ENCODE data around the gene CDC6. TPM values are rescaled to one million over a fixed set of nuclear protein-coding genes. Genes with fewer than 3 reads are reported as not detected.

Gene CDC6
- total RNA-seq, 1 experiment from 2014 or later, result 44.9 TPM

- Histone ChIP-seq H3K4me3 (no peak overlapping the region), H3K27ac (no peak overlapping the region), H3K4me1 (replicated peaks; ENCODE audit: insufficient read depth) (peaks cover 29% of the 10 kb centered on the region), H3K27me3 (ENCODE audit: insufficient read depth, low read depth) (no peaks in the 10 kb centered on the region), H3K9me3 (ENCODE audit: insufficient read depth, low read depth) (no peaks in the 10 kb centered on the region), H3K79me2 (ENCODE audit: low read depth) (peaks cover 39% of the 10 kb centered on the region), H3K4me2 (no peak overlapping the region), H3F3A (ENCODE audit: insufficient read depth, low read depth) (peaks cover 6% of the 10 kb centered on the region; the same call in 1 of the 2 replicates), H4K20me1 (ENCODE audit: insufficient read depth) (peaks cover 18% of the 10 kb centered on the region; the same call in 1 of the 2 replicates), H2AFZ (no peak overlapping the region), H3K36me3 (ENCODE audit: low read depth) (no peaks in the 10 kb centered on the region), H3K9me2 (ENCODE audit: insufficient read depth) (no peaks in the 10 kb centered on the region)
- intact Hi-C loops (cut with micrococcal nuclease; ENCODE audit: unreplicated experiment), result no loop called here
- BruUV-seq (replicated peaks), result no TSS peak
- POLR2A ChIA-PET (ENCODE audit: unreplicated experiment), result no interaction called here
- CTCF ChIA-PET, result interaction anchor here (0.6 kb wide), 1 partner anchor 21 kb away, joined by 3 read pairs; no protein-coding TSS in a partner anchor
- DNase-seq, result peak in 1 of 2 experiments; percentile 16
- TF ChIP-seq CTCF (conservative IDR thresholded peaks at IDR 0.05) (no peak), EZH2 (IDR thresholded peaks at IDR 0.05; ENCODE audit: low read depth) (no peak)
Measured at GRCh38 chr17:40329839-40330794, 42.4 kb downstream of the CDC6 start.

- no peak overlapping the region for H3K4me2 ChIP-seq
- H3K9me3 ChIP-seq (ENCODE audit: insufficient read depth, low read depth), result no peaks in the 10 kb centered on the region
- H3K4me3 ChIP-seq, result no peak overlapping the region
- no peak for DNase-seq
- no peaks in the 10 kb centered on the region for H3K27me3 ChIP-seq (ENCODE audit: insufficient read depth, low read depth)
- intact Hi-C loops (cut with micrococcal nuclease; ENCODE audit: unreplicated experiment), result no loop called here
- no peak overlapping the region for H2AFZ ChIP-seq
- peaks cover 36% of the 10 kb centered on the region for H3K4me1 ChIP-seq (replicated peaks; ENCODE audit: insufficient read depth)
- no TSS peak for BruUV-seq (replicated peaks)
- H4K20me1 ChIP-seq (ENCODE audit: insufficient read depth), result peaks cover 18% of the 10 kb centered on the region; the same call in 1 of the 2 replicates
- TF ChIP-seq EZH2 (IDR thresholded peaks at IDR 0.05; ENCODE audit: low read depth), result no peak
- no peak for TF ChIP-seq CTCF (conservative IDR thresholded peaks at IDR 0.05)
- no peaks in the 10 kb centered on the region for H3K36me3 ChIP-seq (ENCODE audit: low read depth)
- H3K27ac ChIP-seq, result no peak overlapping the region
- H3K9me2 ChIP-seq (ENCODE audit: insufficient read depth), result no peaks in the 10 kb centered on the region
- ChIA-PET POLR2A (ENCODE audit: unreplicated experiment) (no interaction called here), CTCF (interaction anchor here (0.6 kb wide), 1 partner anchor 22 kb away, joined by 3 read pairs; no protein-coding TSS in a partner anchor)
- peaks cover 6% of the 10 kb centered on the region; the same call in 1 of the 2 replicates for H3F3A ChIP-seq (ENCODE audit: insufficient read depth, low read depth)
- peaks cover 41% of the 10 kb centered on the region for H3K79me2 ChIP-seq (ENCODE audit: low read depth)
Measured at GRCh38 chr17:40330850-40331470, 43.3 kb downstream of the CDC6 start.

GRCh38 chr17:40331743-40332641 lies 44.3 kb downstream of the CDC6 start:
- no peaks in the 10 kb centered on the region for H3K9me3 ChIP-seq (ENCODE audit: insufficient read depth, low read depth)
- no peak overlapping the region for H3K4me3 ChIP-seq
- CTCF ChIA-PET, result no interaction called here
- POLR2A ChIA-PET (ENCODE audit: unreplicated experiment), result interaction anchor here (0.6 to 0.7 kb wide), 2 partner anchors 15 to 226 kb away, joined by 4 read pairs; no protein-coding TSS in a partner anchor
- H3K4me1 ChIP-seq (replicated peaks; ENCODE audit: insufficient read depth), result peaks cover 36% of the 10 kb centered on the region
- H3K36me3 ChIP-seq (ENCODE audit: low read depth), result no peaks in the 10 kb centered on the region
- H4K20me1 ChIP-seq (ENCODE audit: insufficient read depth), result peaks cover 13% of the 10 kb centered on the region; the same call in 1 of the 2 replicates
- no peak overlapping the region for H3K27ac ChIP-seq
- H3K4me2 ChIP-seq, result no peak overlapping the region
- H3K79me2 ChIP-seq (ENCODE audit: low read depth), result peaks cover 41% of the 10 kb centered on the region
- DNase-seq, result peak; percentile 28 to 76
- no peaks in the 10 kb centered on the region for H3K27me3 ChIP-seq (ENCODE audit: insufficient read depth, low read depth)
- H2AFZ ChIP-seq, result no peak overlapping the region
- BruUV-seq (replicated peaks), result no TSS peak
- intact Hi-C loops (cut with micrococcal nuclease; ENCODE audit: unreplicated experiment), result no loop called here
- no peaks in the 10 kb centered on the region for H3K9me2 ChIP-seq (ENCODE audit: insufficient read depth)
- TF ChIP-seq EZH2 (IDR thresholded peaks at IDR 0.05; ENCODE audit: low read depth) (no peak), CTCF (conservative IDR thresholded peaks at IDR 0.05) (no peak)
- peaks cover 6% of the 10 kb centered on the region; the same call in 1 of the 2 replicates for H3F3A ChIP-seq (ENCODE audit: insufficient read depth, low read depth)
